Measurements from ENCODE around the gene PTPRS. TPM values are rescaled to one million over a fixed set of nuclear protein-coding genes. Genes with fewer than 3 reads are reported as not detected.

PTPRS gene
- total RNA-seq, 4 donors from 2014 or later, result 446 to 795 (median 529) TPM

GRCh38 chr19:5307655-5308054 lies 33.0 kb downstream of the PTPRS start:
- Histone ChIP-seq H3K36me3 (no peaks in the 10 kb centered on the region), H3K27me3 (no peaks in the 10 kb centered on the region), H3K27ac (no peak overlapping the region), H3K4me3 (no peak overlapping the region), H3K4me1 (peaks cover 0 to 13% (median 0%) of the 10 kb centered on the region in 4 donors), H3K9me3 (peaks cover 0 to 5% (median 0%) of the 10 kb centered on the region in 4 donors)
- WGBS, 2 donors, result 94 to 95% methylated on average over 19 of the region's 19 CpGs
- no peak for DNase-seq (ENCODE audit: low spot score in 2 of 2)
- TF ChIP-seq CTCF (IDR thresholded peaks at IDR 0.05) (no peak), POLR2A (IDR thresholded peaks at IDR 0.05) (no peak), EP300 (IDR thresholded peaks at IDR 0.05) (no peak)

GRCh38 chr19:5305163-5305562 lies 35.4 kb downstream of the PTPRS start:
- no peak overlapping the region for H3K4me3 ChIP-seq
- WGBS, 2 donors, result 92 to 94% methylated on average over 3 of the region's 3 CpGs
- no peaks in the 10 kb centered on the region for H3K27me3 ChIP-seq
- H3K27ac ChIP-seq, result no peak overlapping the region
- TF ChIP-seq CTCF (IDR thresholded peaks at IDR 0.05) (no peak), EP300 (IDR thresholded peaks at IDR 0.05) (no peak), POLR2A (IDR thresholded peaks at IDR 0.05) (no peak)
- H3K4me1 ChIP-seq, result peaks cover 0 to 13% (median 0%) of the 10 kb centered on the region in 4 donors
- H3K36me3 ChIP-seq, result no peaks in the 10 kb centered on the region
- no peaks in the 10 kb centered on the region for H3K9me3 ChIP-seq
- DNase-seq (ENCODE audit: low spot score in 2 of 2), result no peak

GRCh38 chr19:5304486-5304885 lies 36.1 kb downstream of the PTPRS start:
- TF ChIP-seq CTCF (IDR thresholded peaks at IDR 0.05) (no peak), EP300 (IDR thresholded peaks at IDR 0.05) (no peak), POLR2A (IDR thresholded peaks at IDR 0.05) (no peak)
- no peak for DNase-seq (ENCODE audit: low spot score in 2 of 2)
- peaks cover 0 to 13% (median 0%) of the 10 kb centered on the region in 4 donors for H3K4me1 ChIP-seq
- no peak overlapping the region for H3K27ac ChIP-seq
- no peak overlapping the region for H3K4me3 ChIP-seq
- H3K27me3 ChIP-seq, result no peaks in the 10 kb centered on the region
- H3K36me3 ChIP-seq, result no peaks in the 10 kb centered on the region
- WGBS, 2 donors, result 90 to 94% methylated on average over 6 of the region's 6 CpGs
- no peaks in the 10 kb centered on the region for H3K9me3 ChIP-seq

- 89 to 92% methylated on average over 7 of the region's 7 CpGs for WGBS, 2 donors
- Histone ChIP-seq H3K9me3 (no peaks in the 10 kb centered on the region), H3K4me3 (no peak overlapping the region), H3K27ac (no peak overlapping the region), H3K36me3 (no peaks in the 10 kb centered on the region), H3K4me1 (peaks cover 0 to under 1% (median 0%) of the 10 kb centered on the region in 4 donors), H3K27me3 (no peaks in the 10 kb centered on the region)
- no peak for DNase-seq (ENCODE audit: low spot score in 2 of 2)
- TF ChIP-seq POLR2A (IDR thresholded peaks at IDR 0.05) (no peak), CTCF (IDR thresholded peaks at IDR 0.05) (no peak)
Measured at GRCh38 chr19:5303208-5303607, 37.4 kb downstream of the PTPRS start.

GRCh38 chr19:5302396-5302795 lies 38.2 kb downstream of the PTPRS start:
- no peak overlapping the region for H3K4me3 ChIP-seq
- no peaks in the 10 kb centered on the region for H3K27me3 ChIP-seq
- no peaks in the 10 kb centered on the region for H3K36me3 ChIP-seq
- TF ChIP-seq CTCF (IDR thresholded peaks at IDR 0.05) (no peak), POLR2A (IDR thresholded peaks at IDR 0.05) (no peak), EP300 (IDR thresholded peaks at IDR 0.05) (no peak)
- 79 to 86% methylated on average over 9 of the region's 9 CpGs for WGBS, 2 donors
- H3K27ac ChIP-seq, result no peak overlapping the region
- no peak for DNase-seq (ENCODE audit: low spot score in 2 of 2)
- no peaks in the 10 kb centered on the region for H3K4me1 ChIP-seq
- no peaks in the 10 kb centered on the region for H3K9me3 ChIP-seq

Data from tibial nerve (tissue), 4 donors.